HFF-Myc (cell line): Measurements from ENCODE around the gene SOX12.

Source experiments
- DNase-seq: peaks from one replicate; pipeline ENCODE4 v3.0.0-alpha.2; 2011; ENCODE audit warnings: low read depth; ENCODE audit errors: extremely low read depth
- H3K4me3 ChIP-seq: replicated peaks from 2 replicates; pipeline ENCODE4 v1.5.1; 2011; ENCODE audit warnings: low read depth, mild to moderate bottlenecking, control low read depth, low read length
- CTCF ChIP-seq: IDR thresholded peaks from 2 replicates; pipeline ENCODE4 v1.5.1; 2012; ENCODE audit warnings: mild to moderate bottlenecking, low read depth, low read length, control low read depth; ENCODE audit errors: missing control alignments

The SOX12 gene

GRCh38 chr20:363319-364078, 38.1 kb downstream of the SOX12 start:
- TF ChIP-seq CTCF, result no peak
- no peak overlapping the region for H3K4me3 ChIP-seq
- DNase-seq, result no peak

GRCh38 chr20:364905-365794, 39.8 kb downstream of the SOX12 start:
- DNase-seq, result no peak
- TF ChIP-seq CTCF, result no peak
- H3K4me3 ChIP-seq, result no peak overlapping the region

- no peak for TF ChIP-seq CTCF
- no peak for DNase-seq
- H3K4me3 ChIP-seq, result no peak overlapping the region
These were observed 40.8 kb downstream of the SOX12 start for GRCh38 chr20:366041-366718.

- H3K4me3 ChIP-seq, result no peak overlapping the region
- no peak for TF ChIP-seq CTCF
- no peak for DNase-seq
These were observed 41.5 kb downstream of the SOX12 start for GRCh38 chr20:366719-367485.

GRCh38 chr20:367486-367887, 42.1 kb downstream of the SOX12 start:
- no peak for DNase-seq
- no peak overlapping the region for H3K4me3 ChIP-seq
- TF ChIP-seq CTCF, result no peak

GRCh38 chr20:368915-369314, 43.6 kb downstream of the SOX12 start:
- DNase-seq, result no peak
- no peak for TF ChIP-seq CTCF
- no peak overlapping the region for H3K4me3 ChIP-seq
